ENCODE results near the gene ZNF425. TPM values are rescaled to one million over a fixed set of nuclear protein-coding genes. Genes with fewer than 3 reads are reported as not detected.
"Not testable (repeated sequence)": the region's sequence is repeated elsewhere in the genome, so short reads cannot be mapped to it uniquely, and the experiment has no call there.

ZNF425 gene
- polyA plus RNA-seq, 1 donor, result 4.3 TPM

DNA sequence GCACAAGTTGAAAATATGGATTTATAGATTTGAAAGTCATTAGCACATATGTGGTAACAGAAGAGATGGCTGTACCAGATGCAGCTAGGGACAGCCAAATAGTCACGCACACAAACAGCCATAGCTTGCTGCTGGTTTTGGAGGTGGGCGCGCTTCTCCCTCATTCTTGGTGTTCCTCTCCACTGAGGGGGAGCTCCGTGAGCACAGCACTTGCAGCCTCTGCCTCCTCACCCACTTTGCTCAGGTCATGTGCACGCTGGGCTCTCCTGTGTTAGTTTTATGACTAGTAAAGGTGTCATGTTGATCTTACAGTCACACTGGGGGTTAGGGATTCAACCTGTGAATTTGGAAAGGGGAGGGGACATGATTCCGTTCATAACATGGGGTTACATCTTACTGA is 27.1 kb downstream of the ZNF425 start:
- H3K27ac ChIP-seq (ENCODE audit: low read length), result no peak overlapping the region
- H3K27me3 ChIP-seq (ENCODE audit: control insufficient read depth, insufficient read depth, low read length), result no peaks in the 10 kb centered on the region
- peaks cover 1% of the 10 kb centered on the region for H3K9me3 ChIP-seq (ENCODE audit: control insufficient read depth, low read depth, low read length)
- no peak overlapping the region for H3K4me3 ChIP-seq (ENCODE audit: low read length)
- no peaks in the 10 kb centered on the region for H3K4me1 ChIP-seq (ENCODE audit: control insufficient read depth, insufficient read depth, low read length)
- H3K36me3 ChIP-seq (ENCODE audit: control insufficient read depth, insufficient read depth, low read length), result peaks cover 9% of the 10 kb centered on the region
- no CpG with 5 or more reads among the region's 6 CpGs for WGBS (ENCODE audit: insufficient coverage, low lambda C conversion rate)
- DNase-seq, result no peak

DNA sequence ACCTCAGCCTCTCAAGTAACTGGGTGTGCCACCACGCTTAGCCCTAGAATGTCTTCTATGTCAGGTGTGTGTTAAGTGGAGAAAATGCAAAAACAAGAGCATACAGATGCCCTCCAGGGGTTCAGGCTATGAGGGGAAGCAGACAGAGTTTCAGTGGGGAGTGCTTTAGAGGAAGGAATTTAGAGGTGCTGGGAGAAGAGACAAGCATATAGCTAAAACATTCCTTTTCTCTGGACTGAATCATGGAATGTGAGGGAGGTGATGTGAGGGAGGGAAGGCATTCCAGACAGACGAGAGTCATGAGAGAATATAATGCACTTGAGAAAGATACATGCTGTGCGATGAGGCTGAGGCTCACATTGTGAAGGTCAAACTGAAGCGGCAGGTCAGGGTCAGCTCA is 29.0 kb downstream of the ZNF425 start:
- Histone ChIP-seq H3K27ac (ENCODE audit: low read length) (no peak overlapping the region), H3K4me3 (ENCODE audit: low read length) (no peak overlapping the region), H3K4me1 (ENCODE audit: control insufficient read depth, insufficient read depth, low read length) (peaks cover 7% of the 10 kb centered on the region), H3K36me3 (ENCODE audit: control insufficient read depth, insufficient read depth, low read length) (no peaks in the 10 kb centered on the region), H3K27me3 (ENCODE audit: control insufficient read depth, insufficient read depth, low read length) (no peaks in the 10 kb centered on the region), H3K9me3 (ENCODE audit: control insufficient read depth, low read depth, low read length) (no peaks in the 10 kb centered on the region)
- no peak for DNase-seq
- no CpG with 5 or more reads among the region's 4 CpGs for WGBS (ENCODE audit: insufficient coverage, low lambda C conversion rate)

DNA sequence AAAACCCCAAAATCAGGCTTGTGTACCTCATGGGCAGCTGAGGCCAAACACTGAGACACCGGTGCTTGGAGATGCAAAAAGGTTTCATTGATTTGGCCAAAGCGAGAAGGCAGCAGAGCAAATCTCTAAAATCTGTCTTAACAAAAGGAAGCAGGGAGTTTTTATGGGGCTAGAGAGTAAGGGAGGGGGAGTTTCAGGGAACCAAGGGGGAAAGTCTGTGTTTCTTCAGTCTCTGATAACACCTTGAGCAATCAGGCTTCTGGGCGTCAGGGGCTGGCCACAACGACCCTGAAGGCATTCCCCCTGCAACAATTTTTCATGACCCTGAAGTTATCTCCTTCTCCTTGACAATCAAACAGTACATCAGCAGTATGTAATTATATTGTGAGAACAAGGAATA is 32.9 kb downstream of the ZNF425 start:
- H3K4me3 ChIP-seq (ENCODE audit: low read length), result no peak overlapping the region
- H3K27me3 ChIP-seq (ENCODE audit: control insufficient read depth, insufficient read depth, low read length), result no peaks in the 10 kb centered on the region
- peaks cover 7% of the 10 kb centered on the region for H3K4me1 ChIP-seq (ENCODE audit: control insufficient read depth, insufficient read depth, low read length)
- no peaks in the 10 kb centered on the region for H3K9me3 ChIP-seq (ENCODE audit: control insufficient read depth, low read depth, low read length)
- no CpG with 5 or more reads among the region's 4 CpGs for WGBS (ENCODE audit: insufficient coverage, low lambda C conversion rate)
- DNase-seq, result peak; percentile 64 to 86
- no peaks in the 10 kb centered on the region for H3K36me3 ChIP-seq (ENCODE audit: control insufficient read depth, insufficient read depth, low read length)
- peak overlapping the region; percentile 90 for H3K27ac ChIP-seq (ENCODE audit: low read length)

DNA sequence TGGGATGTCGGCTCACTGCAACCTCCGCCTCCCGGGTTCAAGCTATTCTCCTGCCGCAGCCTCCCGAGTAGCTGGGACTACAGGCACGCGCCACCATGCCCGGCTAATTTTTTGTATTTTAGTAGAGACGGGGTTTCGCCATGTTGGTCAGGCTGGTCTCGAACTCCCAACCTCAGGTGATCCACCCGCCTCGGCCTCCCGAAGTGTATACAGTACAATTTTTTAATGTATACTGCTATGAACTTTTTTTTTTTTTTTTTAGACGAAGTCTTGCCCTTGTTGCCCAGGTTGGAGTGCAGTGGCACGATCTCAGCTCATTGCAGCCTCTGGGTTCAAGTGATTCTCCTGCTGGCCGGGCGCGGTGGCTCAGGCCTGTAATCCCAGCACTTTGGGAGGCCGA is 33.9 kb downstream of the ZNF425 start:
- not testable (repeated sequence) for H3K4me1 ChIP-seq (ENCODE audit: control insufficient read depth, insufficient read depth, low read length); H3K4me3 ChIP-seq (ENCODE audit: low read length); H3K27ac ChIP-seq (ENCODE audit: low read length); H3K9me3 ChIP-seq (ENCODE audit: control insufficient read depth, low read depth, low read length); DNase-seq; H3K36me3 ChIP-seq (ENCODE audit: control insufficient read depth, insufficient read depth, low read length); H3K27me3 ChIP-seq (ENCODE audit: control insufficient read depth, insufficient read depth, low read length)
- WGBS (ENCODE audit: insufficient coverage, low lambda C conversion rate), result no CpG with 5 or more reads among the region's 20 CpGs

DNA sequence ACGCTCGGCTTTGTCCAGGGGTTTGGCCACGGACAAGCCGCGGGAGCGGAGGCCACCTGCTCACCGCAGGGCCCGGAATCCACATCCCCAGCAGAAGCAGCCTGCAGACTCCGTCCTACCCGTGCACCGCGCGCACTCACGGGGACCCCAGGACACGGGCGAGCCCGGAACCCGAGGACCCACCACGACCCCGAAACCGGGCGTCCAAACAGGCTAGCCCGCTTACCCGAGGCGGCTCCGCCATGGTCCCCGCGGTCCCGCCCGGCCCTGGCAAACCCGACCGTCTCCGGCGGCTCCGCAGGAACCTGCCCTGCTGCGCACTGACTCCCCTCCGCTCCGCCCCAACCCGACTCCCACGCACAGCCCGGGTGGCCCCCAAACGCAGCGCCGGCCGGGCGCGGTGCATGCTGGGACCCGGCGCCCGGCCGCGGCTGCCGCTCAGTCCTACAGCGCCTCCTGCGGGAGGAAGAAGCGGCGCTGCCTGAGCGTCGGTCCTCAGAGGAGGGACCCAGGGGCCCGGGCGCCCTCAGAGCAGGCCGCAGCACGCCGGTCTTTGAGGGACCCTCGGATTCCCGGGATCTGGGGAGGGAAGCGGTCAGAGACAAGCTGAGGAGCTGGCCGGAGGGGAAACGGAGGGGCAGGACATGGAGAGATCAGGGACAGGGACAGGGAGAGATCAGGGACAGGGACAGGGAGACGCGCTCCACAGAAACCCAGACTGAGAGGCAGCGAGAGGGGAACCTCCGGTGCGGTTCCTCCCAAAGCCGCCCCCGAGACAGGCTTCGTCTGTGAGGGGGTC is 35.5 kb downstream of the ZNF425 start, which contains the start of gene ZNF786:
TSS of gene ZNF786 (minus strand) at position 322 of the 799 bp plus-strand sequence. CDS start at position 244, 78 bp downstream.
- WGBS (ENCODE audit: insufficient coverage, low lambda C conversion rate), result no CpG with 5 or more reads among the region's 77 CpGs
- Histone ChIP-seq H3K9me3 (ENCODE audit: control insufficient read depth, low read depth, low read length) (no peaks in the 10 kb centered on the region), H3K4me3 (ENCODE audit: low read length) (peak within 1 kb of the TSS; percentile 85), H3K4me1 (ENCODE audit: control insufficient read depth, insufficient read depth, low read length) (peaks cover 7% of the 10 kb centered on the region), H3K27me3 (ENCODE audit: control insufficient read depth, insufficient read depth, low read length) (no peaks in the 10 kb centered on the region), H3K36me3 (ENCODE audit: control insufficient read depth, insufficient read depth, low read length) (peaks cover 4% of the 10 kb centered on the region), H3K27ac (ENCODE audit: low read length) (peak within 1 kb of the TSS; percentile 100)
- peak; percentile 91 to 95 for DNase-seq

DNA sequence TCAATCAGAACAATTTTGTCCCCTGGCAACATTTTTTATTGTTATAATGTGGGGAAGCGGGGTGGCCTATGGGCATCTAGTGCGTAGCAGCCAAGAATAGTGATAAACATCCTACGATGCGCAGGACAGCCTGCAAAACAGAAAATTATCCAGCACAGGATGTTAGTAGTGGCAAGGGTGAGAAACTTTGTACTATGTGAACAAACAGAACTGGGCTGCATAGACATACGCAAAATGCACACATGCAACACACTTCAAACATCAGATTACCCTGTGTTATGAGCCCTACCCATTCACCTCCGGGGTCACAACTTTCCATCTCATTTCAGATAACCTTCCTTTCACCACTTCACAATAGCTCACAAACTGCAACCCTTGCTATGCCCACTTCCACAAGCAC is 38.7 kb downstream of the ZNF425 start:
- Histone ChIP-seq H3K27me3 (ENCODE audit: control insufficient read depth, insufficient read depth, low read length) (no peaks in the 10 kb centered on the region), H3K27ac (ENCODE audit: low read length) (no peak overlapping the region), H3K9me3 (ENCODE audit: control insufficient read depth, low read depth, low read length) (no peaks in the 10 kb centered on the region), H3K36me3 (ENCODE audit: control insufficient read depth, insufficient read depth, low read length) (peaks cover 4% of the 10 kb centered on the region), H3K4me1 (ENCODE audit: control insufficient read depth, insufficient read depth, low read length) (no peaks in the 10 kb centered on the region), H3K4me3 (ENCODE audit: low read length) (no peak overlapping the region)
- 92% methylated on average over 2 of the region's 6 CpGs for WGBS (ENCODE audit: insufficient coverage, low lambda C conversion rate)
- no peak for DNase-seq

DNA sequence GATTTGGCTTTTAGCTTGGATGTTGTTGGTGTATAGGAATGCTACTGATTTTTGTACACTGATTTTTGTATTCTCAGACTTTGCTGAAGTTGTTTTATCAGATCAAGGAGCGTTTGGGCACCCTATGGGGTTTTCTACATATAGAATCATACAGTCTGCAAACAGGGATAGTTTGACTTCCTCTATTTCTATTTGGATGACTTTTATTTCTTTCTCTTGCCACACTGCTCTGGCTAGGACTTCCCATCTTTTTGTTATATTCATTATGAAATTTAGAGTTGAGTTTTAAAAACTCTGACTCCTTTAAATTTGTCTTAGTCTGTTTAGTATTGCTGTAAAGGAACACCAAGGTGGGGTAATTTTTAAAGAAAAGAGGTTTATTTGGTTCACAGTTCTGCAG is 40.3 kb downstream of the ZNF425 start:
- WGBS (ENCODE audit: insufficient coverage, low lambda C conversion rate), result no CpG with 5 or more reads among the region's 1 CpG
- Histone ChIP-seq H3K4me1 (ENCODE audit: control insufficient read depth, insufficient read depth, low read length) (no peaks in the 10 kb centered on the region), H3K27ac (ENCODE audit: low read length) (no peak overlapping the region), H3K36me3 (ENCODE audit: control insufficient read depth, insufficient read depth, low read length) (peaks cover 4% of the 10 kb centered on the region), H3K27me3 (ENCODE audit: control insufficient read depth, insufficient read depth, low read length) (no peaks in the 10 kb centered on the region), H3K9me3 (ENCODE audit: control insufficient read depth, low read depth, low read length) (no peaks in the 10 kb centered on the region), H3K4me3 (ENCODE audit: low read length) (no peak overlapping the region)
- no peak for DNase-seq

DNA sequence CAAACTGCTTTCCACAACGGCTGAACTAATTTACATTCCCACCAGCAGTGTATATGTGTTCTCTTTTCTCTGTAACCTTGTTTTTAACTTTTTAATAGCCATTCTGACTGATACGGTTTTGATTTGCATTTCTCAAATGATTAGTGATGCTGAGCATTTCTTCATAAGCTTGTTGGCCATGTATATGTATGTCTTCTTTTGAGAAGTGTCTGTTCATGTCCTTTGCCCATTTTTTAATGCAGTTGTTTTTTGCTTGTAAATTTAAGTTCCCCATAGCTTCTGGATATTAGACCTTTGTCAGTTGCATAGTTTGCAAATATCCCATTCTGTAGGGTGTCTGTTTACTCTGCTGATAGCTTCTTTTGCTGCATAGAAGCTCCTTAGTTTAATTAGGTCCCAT is 41.7 kb downstream of the ZNF425 start:
- Histone ChIP-seq H3K4me3 (ENCODE audit: low read length) (no peak overlapping the region), H3K4me1 (ENCODE audit: control insufficient read depth, insufficient read depth, low read length) (no peaks in the 10 kb centered on the region), H3K27me3 (ENCODE audit: control insufficient read depth, insufficient read depth, low read length) (no peaks in the 10 kb centered on the region), H3K27ac (ENCODE audit: low read length) (no peak overlapping the region), H3K9me3 (ENCODE audit: control insufficient read depth, low read depth, low read length) (no peaks in the 10 kb centered on the region), H3K36me3 (ENCODE audit: control insufficient read depth, insufficient read depth, low read length) (peaks cover 7% of the 10 kb centered on the region)
- no CpG with 5 or more reads among the region's 2 CpGs for WGBS (ENCODE audit: insufficient coverage, low lambda C conversion rate)
- no peak for DNase-seq

DNA sequence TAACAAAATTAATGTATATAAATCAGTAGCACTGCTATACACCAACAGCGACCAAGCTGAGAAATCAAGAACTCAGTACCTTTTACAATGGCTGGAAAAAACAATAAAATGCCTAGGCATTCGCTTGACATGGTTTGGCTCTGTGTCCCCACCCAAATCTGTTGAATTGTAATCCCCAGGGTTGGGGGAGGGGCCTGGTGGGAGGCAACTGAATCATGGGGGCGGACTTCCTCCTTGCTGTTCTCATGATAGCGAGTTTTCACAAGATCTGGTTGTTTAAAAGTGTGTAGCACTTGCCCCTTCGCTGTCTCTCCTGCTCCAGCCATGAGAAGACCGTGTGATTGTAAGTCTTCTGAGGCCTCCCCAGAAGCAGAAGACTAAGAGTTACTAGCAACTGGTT is 44.2 kb downstream of the ZNF425 start:
- Histone ChIP-seq H3K27ac (ENCODE audit: low read length) (no peak overlapping the region), H3K9me3 (ENCODE audit: control insufficient read depth, low read depth, low read length) (no peaks in the 10 kb centered on the region), H3K27me3 (ENCODE audit: control insufficient read depth, insufficient read depth, low read length) (no peaks in the 10 kb centered on the region), H3K4me3 (ENCODE audit: low read length) (no peak overlapping the region), H3K36me3 (ENCODE audit: control insufficient read depth, insufficient read depth, low read length) (peaks cover 4% of the 10 kb centered on the region), H3K4me1 (ENCODE audit: control insufficient read depth, insufficient read depth, low read length) (no peaks in the 10 kb centered on the region)
- no CpG with 5 or more reads among the region's 6 CpGs for WGBS (ENCODE audit: insufficient coverage, low lambda C conversion rate)
- no peak for DNase-seq

DNA sequence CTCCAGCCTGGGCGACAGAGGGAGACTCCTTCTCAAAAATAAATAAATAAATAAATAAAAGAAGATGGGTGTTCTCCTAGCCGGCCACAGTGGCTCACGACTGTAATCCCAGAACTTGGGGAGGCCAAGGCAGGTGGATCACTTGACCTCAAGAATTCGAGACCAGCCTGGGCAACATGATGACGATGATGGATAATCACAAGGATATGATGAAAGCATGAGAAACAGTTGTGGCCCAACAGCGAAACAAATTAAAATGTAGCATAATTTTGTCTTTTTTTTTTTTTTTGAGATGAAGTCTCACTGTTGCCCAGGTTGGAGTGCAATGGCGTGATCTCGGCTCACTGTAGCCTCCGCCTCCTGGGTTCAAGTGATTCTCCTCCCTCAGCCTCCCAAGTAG is 48.5 kb downstream of the ZNF425 start:
- DNase-seq, result no peak
- no CpG with 5 or more reads among the region's 9 CpGs for WGBS (ENCODE audit: insufficient coverage, low lambda C conversion rate)
- no peaks in the 10 kb centered on the region for H3K27me3 ChIP-seq (ENCODE audit: control insufficient read depth, insufficient read depth, low read length)
- peaks cover 11% of the 10 kb centered on the region for H3K36me3 ChIP-seq (ENCODE audit: control insufficient read depth, insufficient read depth, low read length)
- no peaks in the 10 kb centered on the region for H3K9me3 ChIP-seq (ENCODE audit: control insufficient read depth, low read depth, low read length)
- H3K4me1 ChIP-seq (ENCODE audit: control insufficient read depth, insufficient read depth, low read length), result no peaks in the 10 kb centered on the region
- H3K27ac ChIP-seq (ENCODE audit: low read length), result no peak overlapping the region
- H3K4me3 ChIP-seq (ENCODE audit: low read length), result no peak overlapping the region

DNA sequence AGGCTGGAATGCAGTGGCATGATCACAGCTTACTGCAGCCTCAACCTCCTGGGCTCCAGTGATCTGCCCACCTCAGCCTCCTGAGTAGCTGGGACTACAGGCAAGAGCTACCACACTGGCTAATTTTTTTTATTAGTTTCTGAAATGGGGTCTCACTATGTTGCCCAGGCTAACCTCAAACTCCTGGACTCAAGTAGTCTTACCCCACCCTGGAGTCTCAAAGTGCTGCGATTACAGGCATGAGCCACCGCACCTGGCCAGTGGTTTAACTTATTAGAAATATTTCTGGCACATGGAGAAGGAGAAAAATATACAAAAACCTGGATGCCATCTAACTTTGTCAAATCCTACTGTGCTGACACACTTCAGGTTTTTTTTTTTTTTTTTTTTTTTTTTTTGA is 50.8 kb downstream of the ZNF425 start:
- WGBS (ENCODE audit: insufficient coverage, low lambda C conversion rate), result no CpG with 5 or more reads among the region's 2 CpGs
- no peak for DNase-seq
- no peak overlapping the region for H3K4me3 ChIP-seq (ENCODE audit: low read length)

More for the DNA sequence above, 50.8 kb downstream of the ZNF425 start:
- peaks cover 10% of the 10 kb centered on the region for H3K9me3 ChIP-seq (ENCODE audit: control insufficient read depth, low read depth, low read length)
- peaks cover 31% of the 10 kb centered on the region for H3K36me3 ChIP-seq (ENCODE audit: control insufficient read depth, insufficient read depth, low read length)
- no peaks in the 10 kb centered on the region for H3K4me1 ChIP-seq (ENCODE audit: control insufficient read depth, insufficient read depth, low read length)
- H3K27ac ChIP-seq (ENCODE audit: low read length), result no peak overlapping the region
- H3K27me3 ChIP-seq (ENCODE audit: control insufficient read depth, insufficient read depth, low read length), result no peaks in the 10 kb centered on the region

Measured in large intestine (tissue), 3 donors.